ENCODE data around the gene GINS2. TPM values are rescaled to one million over a fixed set of nuclear protein-coding genes. Genes with fewer than 3 reads are reported as not detected.

GINS2 gene
- total and polyA plus RNA-seq, 4 donors: 1.6 to 3.1 (median 2.4) TPM

GRCh38 chr16:85640585-85640984 lies 48.2 kb downstream of the GINS2 start:
- Histone ChIP-seq H3K27me3 (ENCODE audit: control insufficient read depth in 3 of 3, insufficient read depth in 3 of 3, low read length in 2 of 3) (no peaks in the 10 kb centered on the region), H3K9ac (ENCODE audit: insufficient read depth in 1 of 2, low read length in 2 of 2) (no peak overlapping the region), H3K27ac (ENCODE audit: low read depth in 1 of 2, low read length in 1 of 2) (no peak overlapping the region), H3K36me3 (ENCODE audit: control insufficient read depth in 4 of 4, insufficient read depth in 4 of 4, low read length in 4 of 4) (peaks cover 0 to 18% (median 3%) of the 10 kb centered on the region in 4 donors), H3K4me1 (ENCODE audit: control insufficient read depth in 5 of 5, insufficient read depth in 5 of 5, low read length in 5 of 5) (peaks cover 0 to 23% (median 0%) of the 10 kb centered on the region in 5 donors), H3K4me3 (no peak overlapping the region), H3K9me3 (ENCODE audit: control insufficient read depth in 4 of 4, insufficient read depth in 3 of 4, low read length in 3 of 4) (no peaks in the 10 kb centered on the region)
- DNase-seq (no peak), ATAC-seq (ENCODE audit: insufficient read depth, low FRiP score) (no peak)
- 87% methylated on average over 31 of the region's 31 CpGs for WGBS, 2 donors
- TF ChIP-seq CTCF (IDR thresholded peaks at IDR 0.05; ENCODE audit: control extremely low read depth, extremely low read depth): no peak

- Histone ChIP-seq H3K9me3 (ENCODE audit: control insufficient read depth in 4 of 4, insufficient read depth in 3 of 4, low read length in 3 of 4) (no peaks in the 10 kb centered on the region), H3K27me3 (ENCODE audit: control insufficient read depth in 3 of 3, insufficient read depth in 3 of 3, low read length in 2 of 3) (no peaks in the 10 kb centered on the region), H3K36me3 (ENCODE audit: control insufficient read depth in 4 of 4, insufficient read depth in 4 of 4, low read length in 4 of 4) (peaks cover 0 to 22% (median under 1%) of the 10 kb centered on the region in 4 donors), H3K4me3 (no peak overlapping the region), H3K27ac (ENCODE audit: low read depth in 1 of 2, low read length in 1 of 2) (no peak overlapping the region), H3K9ac (ENCODE audit: insufficient read depth in 1 of 2, low read length in 2 of 2) (no peak overlapping the region), H3K4me1 (ENCODE audit: control insufficient read depth in 5 of 5, insufficient read depth in 5 of 5, low read length in 5 of 5) (peaks cover 0 to 25% (median 0%) of the 10 kb centered on the region in 5 donors)
- ATAC-seq (ENCODE audit: insufficient read depth, low FRiP score): no peak
- no peak for TF ChIP-seq CTCF (IDR thresholded peaks at IDR 0.05; ENCODE audit: control extremely low read depth, extremely low read depth)
- WGBS, 2 donors: 82 to 84% methylated on average over 13 of the region's 13 CpGs
- DNase-seq: no peak
Observed at GRCh38 chr16:85640254-85640558, 48.5 kb downstream of the GINS2 start.

- ATAC-seq (ENCODE audit: insufficient read depth, low FRiP score) (no peak), DNase-seq (no peak)
- H3K9ac ChIP-seq (ENCODE audit: insufficient read depth in 1 of 2, low read length in 2 of 2): no peak overlapping the region
- H3K27me3 ChIP-seq (ENCODE audit: control insufficient read depth in 3 of 3, insufficient read depth in 3 of 3, low read length in 2 of 3): no peaks in the 10 kb centered on the region
- peaks cover 0 to 25% (median 0%) of the 10 kb centered on the region in 5 donors for H3K4me1 ChIP-seq (ENCODE audit: control insufficient read depth in 5 of 5, insufficient read depth in 5 of 5, low read length in 5 of 5)
- no peaks in the 10 kb centered on the region for H3K9me3 ChIP-seq (ENCODE audit: control insufficient read depth in 4 of 4, insufficient read depth in 3 of 4, low read length in 3 of 4)
- TF ChIP-seq CTCF (IDR thresholded peaks at IDR 0.05; ENCODE audit: control extremely low read depth, extremely low read depth): no peak
- WGBS, 2 donors: 83 to 88% methylated on average over 34 to 35 of the region's 35 CpGs
- H3K36me3 ChIP-seq (ENCODE audit: control insufficient read depth in 4 of 4, insufficient read depth in 4 of 4, low read length in 4 of 4): peaks cover 0 to 24% (median 1%) of the 10 kb centered on the region in 4 donors
- peak overlapping the region in 1 of 2 donors; percentile 38 for H3K27ac ChIP-seq (ENCODE audit: low read depth in 1 of 2, low read length in 1 of 2)
- no peak overlapping the region for H3K4me3 ChIP-seq
Observed at GRCh38 chr16:85639529-85640253, 49.1 kb downstream of the GINS2 start.
